ENCODE results near the gene EPHB2. TPM values are rescaled to one million over a fixed set of nuclear protein-coding genes. Genes with fewer than 3 reads are reported as not detected.
A peak's percentile ranks its signal among the peaks of the same experiment; 100 is the strongest.
"Not testable (repeated sequence)": the region's sequence is repeated elsewhere in the genome, so short reads cannot be mapped to it uniquely, and the experiment has no call there.

Gene EPHB2
- total RNA-seq (1 to 10 TPM in 1 of 5 experiments, under 1 TPM in 3, not detected in 1; 0.27 to 2.2 (median 0.49) TPM), polyA plus RNA-seq (not detected), total RNA-seq (not detected)

DNA sequence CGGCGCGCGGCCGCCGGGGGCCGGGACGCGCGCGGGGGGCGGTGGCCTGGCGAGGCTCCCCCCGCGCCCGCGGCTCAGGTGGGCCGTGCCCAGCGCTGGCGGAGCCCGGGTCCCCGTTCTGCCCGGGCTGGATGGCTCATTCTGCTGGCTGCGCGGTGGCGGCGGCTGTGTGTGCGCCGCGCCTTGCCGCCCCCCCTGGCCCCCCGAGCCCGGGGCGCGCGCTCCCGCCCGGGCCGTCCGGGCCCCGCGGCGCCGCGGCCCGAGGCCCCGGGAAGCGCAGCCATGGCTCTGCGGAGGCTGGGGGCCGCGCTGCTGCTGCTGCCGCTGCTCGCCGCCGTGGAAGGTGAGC lies at the start of gene EPHB2:
Gene EPHB2 (plus strand): TSS at position 139 of the 349 bp plus-strand sequence. CDS start 144 bp downstream, at position 283.
- Mint-ChIP-seq H3K9me3 (peaks cover 0 to 2% (median 0%) of the 10 kb centered on the region in 11 donors), H3K27me3 (peaks cover 54 to 70% (median 63%) of the 10 kb centered on the region in 5 donors), H3K27ac (no peak within 1 kb of the TSS), H3K4me3 (peak within 1 kb of the TSS in 9 of 10 donors; percentile 57 to 87 (median 71)), H3K36me3 (no peaks in the 10 kb centered on the region), H3K4me1 (peaks cover 0 to 13% (median 7%) of the 10 kb centered on the region in 7 donors)
- Histone ChIP-seq H3K27me3 (ENCODE audit: control insufficient read depth in 2 of 2, insufficient read depth in 2 of 2, low read length in 2 of 2) (peaks cover 3 to 10% of the 10 kb centered on the region in 2 donors), H3K36me3 (ENCODE audit: control insufficient read depth in 2 of 3, insufficient read depth in 3 of 3, low read length in 3 of 3) (no peaks in the 10 kb centered on the region), H3K27ac (ENCODE audit: low read depth, low read length) (no peak within 1 kb of the TSS), H3K4me1 (ENCODE audit: control insufficient read depth in 2 of 2, insufficient read depth in 2 of 2, low read length in 2 of 2) (no peaks in the 10 kb centered on the region), H3K4me3 (ENCODE audit: low read length) (no peak within 1 kb of the TSS), H3K9me3 (ENCODE audit: control insufficient read depth in 2 of 3, low read length in 3 of 3) (no peaks in the 10 kb centered on the region)
- peak; percentile 72 for ATAC-seq
- DNase-seq = peak in 4 of 9 donors; percentile 3 to 7 (median 4)
- CTCF ChIA-PET = no interaction called here
- POLR2A ChIA-PET = no interaction called here
- intact Hi-C loops (cut with micrococcal nuclease) = no loop called here

DNA sequence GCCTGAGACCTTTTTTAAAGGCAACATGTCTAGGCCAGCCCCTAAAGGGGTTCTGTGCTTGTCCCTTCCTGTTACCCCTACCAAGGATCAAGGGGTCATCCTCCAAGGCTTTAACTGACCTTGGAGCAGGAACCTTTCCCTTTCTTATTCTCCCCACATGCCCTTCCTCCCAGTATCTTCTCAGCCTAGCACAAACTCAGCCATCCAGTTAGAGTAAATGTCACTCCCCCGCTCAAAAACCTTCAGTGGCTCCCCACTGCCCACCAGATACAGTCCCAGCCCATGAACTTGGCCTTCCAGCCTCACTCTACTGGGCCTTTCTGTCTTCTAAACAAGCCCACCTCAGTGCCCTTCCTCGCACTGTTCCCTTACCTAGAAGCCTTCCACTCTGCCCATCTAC lies 48.8 kb upstream of the EPHB2 start:
- Histone ChIP-seq H3K4me1 (ENCODE audit: control insufficient read depth in 2 of 2, insufficient read depth in 2 of 2, low read length in 2 of 2) (no peaks in the 10 kb centered on the region), H3K27ac (ENCODE audit: low read depth, low read length) (no peak overlapping the region), H3K9me3 (ENCODE audit: control insufficient read depth in 2 of 3, low read length in 3 of 3) (no peaks in the 10 kb centered on the region), H3K4me3 (ENCODE audit: low read length) (no peak overlapping the region), H3K36me3 (ENCODE audit: control insufficient read depth in 2 of 3, insufficient read depth in 3 of 3, low read length in 3 of 3) (no peaks in the 10 kb centered on the region), H3K27me3 (ENCODE audit: control insufficient read depth in 2 of 2, insufficient read depth in 2 of 2, low read length in 2 of 2) (no peaks in the 10 kb centered on the region)
- ATAC-seq (no peak), DNase-seq (no peak)
- CTCF ChIA-PET = no interaction called here
- Mint-ChIP-seq H3K27ac (no peak overlapping the region), H3K27me3 (peaks cover 0 to 24% (median 18%) of the 10 kb centered on the region in 5 donors), H3K36me3 (no peaks in the 10 kb centered on the region), H3K4me1 (no peaks in the 10 kb centered on the region), H3K9me3 (peaks cover 0 to 2% (median 0%) of the 10 kb centered on the region in 11 donors), H3K4me3 (no peak overlapping the region)
- intact Hi-C loops (cut with micrococcal nuclease) = no loop called here
- POLR2A ChIA-PET = no interaction called here

DNA sequence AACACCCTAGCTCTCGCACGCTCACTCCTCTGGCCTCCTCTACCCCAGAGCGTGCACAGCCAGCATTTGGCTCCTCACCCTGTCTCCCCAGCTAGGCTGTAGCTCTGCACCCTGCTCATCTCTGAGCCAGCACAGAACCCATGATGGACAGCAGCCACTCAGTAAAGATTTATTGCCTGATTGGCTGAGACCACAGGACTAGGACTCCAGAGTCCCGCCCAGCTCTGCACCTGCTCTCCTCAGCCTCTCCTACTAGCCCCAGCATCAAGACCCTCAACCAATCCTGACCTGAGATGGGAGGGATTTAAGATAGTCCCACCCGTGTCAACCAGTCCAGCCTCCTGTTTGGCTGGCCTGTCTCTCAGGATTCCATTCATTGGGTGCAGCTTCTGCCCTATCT lies 48.3 kb upstream of the EPHB2 start:
- no peak for ATAC-seq
- ChIA-PET CTCF (no interaction called here), POLR2A (no interaction called here)
- H3K9me3 Mint-ChIP-seq = peaks cover 0 to 2% (median 0%) of the 10 kb centered on the region in 11 donors
- H3K4me1 ChIP-seq (ENCODE audit: control insufficient read depth in 2 of 2, insufficient read depth in 2 of 2, low read length in 2 of 2) = no peaks in the 10 kb centered on the region
- intact Hi-C loops (cut with micrococcal nuclease) = no loop called here
- H3K27ac ChIP-seq (ENCODE audit: low read depth, low read length) = no peak overlapping the region
- no peak overlapping the region for H3K27ac Mint-ChIP-seq
- H3K4me3 Mint-ChIP-seq = no peak overlapping the region
- H3K27me3 Mint-ChIP-seq = peaks cover 0 to 21% (median 15%) of the 10 kb centered on the region in 5 donors
- no peaks in the 10 kb centered on the region for H3K9me3 ChIP-seq (ENCODE audit: control insufficient read depth in 2 of 3, low read length in 3 of 3)
- DNase-seq = no peak
- no peak overlapping the region for H3K4me3 ChIP-seq (ENCODE audit: low read length)
- no peaks in the 10 kb centered on the region for H3K4me1 Mint-ChIP-seq
- H3K36me3 ChIP-seq (ENCODE audit: control insufficient read depth in 2 of 3, insufficient read depth in 3 of 3, low read length in 3 of 3) = no peaks in the 10 kb centered on the region
- no peaks in the 10 kb centered on the region for H3K27me3 ChIP-seq (ENCODE audit: control insufficient read depth in 2 of 2, insufficient read depth in 2 of 2, low read length in 2 of 2)
- H3K36me3 Mint-ChIP-seq = no peaks in the 10 kb centered on the region

- no peaks in the 10 kb centered on the region for H3K27me3 ChIP-seq (ENCODE audit: control insufficient read depth in 2 of 2, insufficient read depth in 2 of 2, low read length in 2 of 2)
- intact Hi-C loops (cut with micrococcal nuclease) = no loop called here
- Mint-ChIP-seq H3K36me3 (no peaks in the 10 kb centered on the region), H3K27ac (no peak overlapping the region), H3K4me1 (no peaks in the 10 kb centered on the region), H3K4me3 (no peak overlapping the region), H3K27me3 (peaks cover 0 to 23% (median 20%) of the 10 kb centered on the region in 5 donors), H3K9me3 (peaks cover 0 to 2% (median 0%) of the 10 kb centered on the region in 11 donors)
- H3K4me3 ChIP-seq (ENCODE audit: low read length) = no peak overlapping the region
- DNase-seq (no peak), ATAC-seq (no peak)
- no peak overlapping the region for H3K27ac ChIP-seq (ENCODE audit: low read depth, low read length)
- H3K4me1 ChIP-seq (ENCODE audit: control insufficient read depth in 2 of 2, insufficient read depth in 2 of 2, low read length in 2 of 2) = no peaks in the 10 kb centered on the region
- ChIA-PET CTCF (no interaction called here), POLR2A (no interaction called here)
- H3K36me3 ChIP-seq (ENCODE audit: control insufficient read depth in 2 of 3, insufficient read depth in 3 of 3, low read length in 3 of 3) = no peaks in the 10 kb centered on the region
- no peaks in the 10 kb centered on the region for H3K9me3 ChIP-seq (ENCODE audit: control insufficient read depth in 2 of 3, low read length in 3 of 3)
Observed at GRCh38 chr1:22662986-22663408, 47.6 kb upstream of the EPHB2 start.

GRCh38 chr1:22665752-22666151 lies 44.9 kb upstream of the EPHB2 start:
- no peaks in the 10 kb centered on the region for H3K36me3 Mint-ChIP-seq
- intact Hi-C loops (cut with micrococcal nuclease) = no loop called here
- no peak for ATAC-seq
- H3K27ac Mint-ChIP-seq = no peak overlapping the region
- Histone ChIP-seq H3K9me3 (ENCODE audit: control insufficient read depth in 2 of 3, low read length in 3 of 3) (no peaks in the 10 kb centered on the region), H3K27ac (ENCODE audit: low read depth, low read length) (no peak overlapping the region), H3K4me3 (ENCODE audit: low read length) (no peak overlapping the region), H3K36me3 (ENCODE audit: control insufficient read depth in 2 of 3, insufficient read depth in 3 of 3, low read length in 3 of 3) (no peaks in the 10 kb centered on the region), H3K27me3 (ENCODE audit: control insufficient read depth in 2 of 2, insufficient read depth in 2 of 2, low read length in 2 of 2) (no peaks in the 10 kb centered on the region), H3K4me1 (ENCODE audit: control insufficient read depth in 2 of 2, insufficient read depth in 2 of 2, low read length in 2 of 2) (no peaks in the 10 kb centered on the region)
- H3K27me3 Mint-ChIP-seq = peaks cover 2 to 26% (median 21%) of the 10 kb centered on the region in 5 donors
- H3K4me3 Mint-ChIP-seq = no peak overlapping the region
- peaks cover 0 to 4% (median 0%) of the 10 kb centered on the region in 11 donors for H3K9me3 Mint-ChIP-seq
- no peaks in the 10 kb centered on the region for H3K4me1 Mint-ChIP-seq
- DNase-seq = no peak
- CTCF ChIA-PET = no interaction called here
- POLR2A ChIA-PET = no interaction called here

DNA sequence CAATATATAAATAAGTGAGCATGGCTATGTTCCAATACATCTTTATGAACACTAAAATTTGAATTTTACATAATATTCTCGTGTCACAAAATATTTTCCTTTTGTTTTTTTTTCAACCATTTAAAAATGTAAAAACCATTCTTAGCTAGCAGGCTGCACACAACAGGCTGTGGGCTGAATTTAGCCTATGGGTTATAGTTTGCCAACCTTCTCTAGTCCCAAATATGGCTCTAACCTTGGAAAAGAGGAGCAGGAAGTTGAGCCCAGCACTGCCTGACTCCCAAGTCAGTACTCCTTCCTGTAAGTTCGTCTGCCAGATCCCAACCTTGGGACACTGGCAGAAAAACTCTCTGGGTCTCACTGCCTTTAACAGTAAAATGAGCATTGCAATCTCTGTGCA lies 44.2 kb upstream of the EPHB2 start:
- H3K36me3 ChIP-seq (ENCODE audit: control insufficient read depth in 2 of 3, insufficient read depth in 3 of 3, low read length in 3 of 3) = no peaks in the 10 kb centered on the region
- H3K4me3 ChIP-seq (ENCODE audit: low read length) = no peak overlapping the region
- H3K27ac ChIP-seq (ENCODE audit: low read depth, low read length) = no peak overlapping the region
- H3K27me3 ChIP-seq (ENCODE audit: control insufficient read depth in 2 of 2, insufficient read depth in 2 of 2, low read length in 2 of 2) = no peaks in the 10 kb centered on the region
- no peak for DNase-seq
- peaks cover 0 to 4% (median 0%) of the 10 kb centered on the region in 11 donors for H3K9me3 Mint-ChIP-seq
- H3K36me3 Mint-ChIP-seq = no peaks in the 10 kb centered on the region
- no peak overlapping the region for H3K27ac Mint-ChIP-seq
- H3K4me1 Mint-ChIP-seq = no peaks in the 10 kb centered on the region
- H3K27me3 Mint-ChIP-seq = peaks cover 2 to 33% (median 20%) of the 10 kb centered on the region in 5 donors
- ChIA-PET POLR2A (no interaction called here), CTCF (no interaction called here)
- intact Hi-C loops (cut with micrococcal nuclease) = no loop called here
- no peaks in the 10 kb centered on the region for H3K9me3 ChIP-seq (ENCODE audit: control insufficient read depth in 2 of 3, low read length in 3 of 3)
- no peaks in the 10 kb centered on the region for H3K4me1 ChIP-seq (ENCODE audit: control insufficient read depth in 2 of 2, insufficient read depth in 2 of 2, low read length in 2 of 2)
- H3K4me3 Mint-ChIP-seq = no peak overlapping the region
- no peak for ATAC-seq

DNA sequence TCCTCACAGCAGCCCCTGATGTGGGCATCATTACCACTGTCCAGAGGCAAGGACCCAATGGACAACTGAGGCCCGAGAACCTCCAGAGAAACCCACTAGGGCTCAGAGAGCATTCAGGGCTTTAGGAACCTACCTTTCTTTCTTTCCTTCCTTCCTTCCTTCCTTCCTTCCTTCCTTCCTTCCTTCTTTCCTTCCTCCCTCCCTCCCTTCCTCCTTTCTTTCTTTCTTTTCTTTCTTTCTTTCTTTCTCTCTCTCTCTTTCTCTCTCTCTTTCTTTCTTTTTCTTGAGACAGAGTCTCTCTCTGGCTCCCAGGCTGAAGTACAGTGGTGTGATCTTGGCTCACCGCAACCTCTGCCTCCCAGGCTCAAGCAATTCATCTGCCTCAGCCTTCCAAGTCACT lies 41.8 kb upstream of the EPHB2 start:
- ATAC-seq; H3K4me3 ChIP-seq (ENCODE audit: low read length); DNase-seq; intact Hi-C loops (cut with micrococcal nuclease); H3K9me3 Mint-ChIP-seq; POLR2A ChIA-PET; H3K27ac Mint-ChIP-seq; H3K36me3 ChIP-seq (ENCODE audit: control insufficient read depth in 2 of 3, insufficient read depth in 3 of 3, low read length in 3 of 3); CTCF ChIA-PET; H3K27me3 ChIP-seq (ENCODE audit: control insufficient read depth in 2 of 2, insufficient read depth in 2 of 2, low read length in 2 of 2); H3K4me3 Mint-ChIP-seq; H3K4me1 Mint-ChIP-seq; H3K27ac ChIP-seq (ENCODE audit: low read depth, low read length); H3K4me1 ChIP-seq (ENCODE audit: control insufficient read depth in 2 of 2, insufficient read depth in 2 of 2, low read length in 2 of 2); H3K9me3 ChIP-seq (ENCODE audit: control insufficient read depth in 2 of 3, low read length in 3 of 3); H3K36me3 Mint-ChIP-seq: not testable (repeated sequence)
- peaks cover 10 to 54% (median 30%) of the 10 kb centered on the region in 5 donors for H3K27me3 Mint-ChIP-seq

Data from naive thymus-derived CD4-positive, alpha-beta T cell (primary cell).